Colonic mucosa (tissue), 4 donors: ENCODE results near the gene PRTG. TPM values are rescaled to one million over a fixed set of nuclear protein-coding genes. Genes with fewer than 3 reads are reported as not detected.

Source experiments
- DNase-seq: peaks from one replicate; pipeline ENCODE4 v3.0.0-alpha.2; 2020
- H3K27ac ChIP-seq: fragments of 200-600 bp; one replicate; pipeline ENCODE4 v1.8.0; 2021
- H3K27me3 ChIP-seq: fragments of 200-600 bp; one replicate; pipeline ENCODE4 v1.8.0; 2021
- H3K36me3 ChIP-seq: fragments of 200-600 bp; one replicate; pipeline ENCODE4 v1.8.0; 2021
- H3K4me1 ChIP-seq: fragments of 200-600 bp; one replicate; pipeline ENCODE4 v1.8.0; 2021; ENCODE audit warnings: mild to moderate bottlenecking
- H3K4me3 ChIP-seq: fragments of 200-600 bp; one replicate; pipeline ENCODE4 v1.8.0; 2021
- H3K9ac ChIP-seq, 2 donors: one replicate each; pipeline ENCODE4 v1.7.0; 2013; ENCODE audit warnings: control low read depth in 2 of 2, low read depth in 2 of 2, low read length in 2 of 2
- H3K9me3 ChIP-seq: fragments of 200-600 bp; one replicate; pipeline ENCODE4 v1.8.0; 2021
- intact Hi-C: fragments of 100-400 bp; cut with DNase I; formaldehyde crosslinking; loops from one replicate; pipeline ENCODE4 v1.14.1; 2022
- total RNA-seq, 2 donors: library from RNA; stranded (reverse); fragmentation: NEBNext Ultra II Directional in 1 of 2; extraction: Animal tissue kit (Norgen Biotek cat#: 25700) in 1 of 2; gene quantifications; one replicate each; pipeline ENCODE4 v1.2.1, GENCODE V29; 2021
- TF ChIP-seq, protein P1 (sequence below): fragments of 200-600 bp; IDR thresholded peaks from one replicate; pipeline ENCODE4 v1.8.0; 2022; ENCODE audit warnings: antibody characterized with exemption, mild to moderate bottlenecking
- donor health status: healthy.
- donor health status: DM: no; HTN: no; CAD: no.
- donor health status: DM: no; HTN: no; CAD: no.

The PRTG gene
- total RNA-seq, 2 donors from 2014 or later = 0.32 to 1.2 TPM

DNA sequence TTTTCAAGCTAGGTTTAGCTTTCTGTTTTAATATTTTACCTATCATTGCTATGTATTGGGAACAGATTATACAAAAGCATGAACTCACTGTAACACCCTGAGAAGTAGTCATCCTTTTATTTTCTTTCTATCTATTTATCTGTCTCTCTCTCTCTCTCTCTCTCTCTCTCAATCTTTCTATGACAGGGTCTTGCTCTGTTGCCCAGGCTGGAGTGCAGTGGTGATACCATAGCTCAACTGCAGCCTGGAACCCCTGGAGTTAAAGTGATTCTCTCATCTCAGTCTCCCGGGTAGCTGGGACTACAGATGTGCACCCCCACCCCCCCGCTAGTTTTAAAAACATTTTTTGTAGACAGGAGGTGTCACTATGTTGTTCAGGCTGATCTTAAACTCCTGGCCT lies 28.9 kb downstream of the PRTG start:
- DNase-seq = no peak
- Histone ChIP-seq H3K27me3 (no peaks in the 10 kb centered on the region), H3K36me3 (no peaks in the 10 kb centered on the region), H3K27ac (no peak overlapping the region), H3K4me3 (no peak overlapping the region), H3K9me3 (no peaks in the 10 kb centered on the region), H3K9ac (no peak overlapping the region), H3K4me1 (no peaks in the 10 kb centered on the region)
- intact Hi-C loops = no loop called here
- TF ChIP-seq, protein P1, sequence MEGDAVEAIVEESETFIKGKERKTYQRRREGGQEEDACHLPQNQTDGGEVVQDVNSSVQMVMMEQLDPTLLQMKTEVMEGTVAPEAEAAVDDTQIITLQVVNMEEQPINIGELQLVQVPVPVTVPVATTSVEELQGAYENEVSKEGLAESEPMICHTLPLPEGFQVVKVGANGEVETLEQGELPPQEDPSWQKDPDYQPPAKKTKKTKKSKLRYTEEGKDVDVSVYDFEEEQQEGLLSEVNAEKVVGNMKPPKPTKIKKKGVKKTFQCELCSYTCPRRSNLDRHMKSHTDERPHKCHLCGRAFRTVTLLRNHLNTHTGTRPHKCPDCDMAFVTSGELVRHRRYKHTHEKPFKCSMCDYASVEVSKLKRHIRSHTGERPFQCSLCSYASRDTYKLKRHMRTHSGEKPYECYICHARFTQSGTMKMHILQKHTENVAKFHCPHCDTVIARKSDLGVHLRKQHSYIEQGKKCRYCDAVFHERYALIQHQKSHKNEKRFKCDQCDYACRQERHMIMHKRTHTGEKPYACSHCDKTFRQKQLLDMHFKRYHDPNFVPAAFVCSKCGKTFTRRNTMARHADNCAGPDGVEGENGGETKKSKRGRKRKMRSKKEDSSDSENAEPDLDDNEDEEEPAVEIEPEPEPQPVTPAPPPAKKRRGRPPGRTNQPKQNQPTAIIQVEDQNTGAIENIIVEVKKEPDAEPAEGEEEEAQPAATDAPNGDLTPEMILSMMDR = no peak

DNA sequence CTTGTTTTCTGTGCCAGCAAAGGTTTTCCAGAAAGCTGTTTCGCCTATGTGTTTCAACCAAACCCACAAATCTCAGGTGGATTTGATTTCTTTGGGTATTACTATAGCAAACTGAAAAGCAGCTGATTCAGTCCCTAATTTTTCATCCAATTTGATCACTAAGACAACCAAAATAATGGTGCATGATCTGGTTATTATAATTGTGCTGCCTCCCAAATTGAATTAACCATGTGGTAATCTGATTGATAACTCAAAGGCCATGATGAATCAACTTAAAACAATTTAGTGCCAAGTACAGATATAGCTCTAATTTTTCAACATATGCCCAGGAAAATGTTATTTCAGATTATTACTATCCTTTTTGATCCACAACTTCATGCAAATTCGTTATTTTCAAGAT lies 30.6 kb downstream of the PRTG start:
- H3K27me3 ChIP-seq = no peaks in the 10 kb centered on the region
- H3K4me1 ChIP-seq = no peaks in the 10 kb centered on the region
- TF ChIP-seq, protein P1 = no peak
- H3K9ac ChIP-seq = no peak overlapping the region
- H3K9me3 ChIP-seq = no peaks in the 10 kb centered on the region
- no peak overlapping the region for H3K4me3 ChIP-seq
- no peak for DNase-seq
- H3K36me3 ChIP-seq = no peaks in the 10 kb centered on the region
- no peak overlapping the region for H3K27ac ChIP-seq
- intact Hi-C loops = no loop called here

DNA sequence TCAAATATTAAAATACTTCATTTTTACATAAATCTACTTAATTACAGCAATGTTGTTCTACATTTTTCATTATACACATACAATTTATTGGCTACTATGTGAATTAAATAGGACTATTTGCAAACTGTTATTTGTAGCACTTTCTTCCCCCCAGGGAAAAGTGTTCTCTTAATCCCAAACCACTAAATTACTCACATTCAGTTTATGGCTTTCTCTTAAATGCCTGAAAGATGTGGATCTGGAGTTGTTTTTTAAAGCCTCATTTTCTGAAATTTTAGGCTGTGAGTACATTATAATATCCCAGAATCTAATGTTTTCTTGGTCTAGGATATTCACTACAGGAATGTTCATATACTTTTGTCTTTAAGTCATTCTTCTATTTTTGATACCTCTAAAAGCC lies 32.7 kb downstream of the PRTG start:
- no peak overlapping the region for H3K4me3 ChIP-seq

DNA sequence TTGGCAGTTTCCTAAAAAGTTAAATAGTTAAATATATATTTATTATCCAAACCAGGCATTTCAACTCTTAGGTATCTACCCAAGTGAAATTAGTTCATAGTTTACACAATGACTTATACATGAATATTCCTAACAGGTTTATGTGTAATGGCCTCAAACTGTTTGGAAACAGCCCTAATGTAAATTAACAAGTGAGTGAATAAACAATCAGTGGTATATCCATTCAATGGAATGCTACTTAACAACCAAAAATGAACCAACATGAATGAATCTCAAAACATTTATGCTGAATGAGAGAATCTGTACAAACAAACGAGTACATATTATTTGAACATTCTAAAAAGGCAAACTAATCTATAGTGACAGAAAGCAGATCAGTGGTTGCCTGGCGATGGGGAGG lies 33.5 kb downstream of the PRTG start:
- H3K9me3 ChIP-seq = no peaks in the 10 kb centered on the region
- intact Hi-C loops = no loop called here
- no peaks in the 10 kb centered on the region for H3K4me1 ChIP-seq
- no peaks in the 10 kb centered on the region for H3K27me3 ChIP-seq
- H3K36me3 ChIP-seq = no peaks in the 10 kb centered on the region
- no peak overlapping the region for H3K27ac ChIP-seq
- H3K4me3 ChIP-seq = no peak overlapping the region
- DNase-seq = no peak
- H3K9ac ChIP-seq = no peak overlapping the region
- TF ChIP-seq, protein P1 = no peak

More for the DNA sequence above, 32.7 kb downstream of the PRTG start:
- no peaks in the 10 kb centered on the region for H3K27me3 ChIP-seq
- no peaks in the 10 kb centered on the region for H3K36me3 ChIP-seq
- DNase-seq = no peak
- intact Hi-C loops = no loop called here
- H3K9ac ChIP-seq = no peak overlapping the region
- no peak overlapping the region for H3K27ac ChIP-seq
- TF ChIP-seq, protein P1 = no peak
- no peaks in the 10 kb centered on the region for H3K4me1 ChIP-seq
- no peaks in the 10 kb centered on the region for H3K9me3 ChIP-seq

DNA sequence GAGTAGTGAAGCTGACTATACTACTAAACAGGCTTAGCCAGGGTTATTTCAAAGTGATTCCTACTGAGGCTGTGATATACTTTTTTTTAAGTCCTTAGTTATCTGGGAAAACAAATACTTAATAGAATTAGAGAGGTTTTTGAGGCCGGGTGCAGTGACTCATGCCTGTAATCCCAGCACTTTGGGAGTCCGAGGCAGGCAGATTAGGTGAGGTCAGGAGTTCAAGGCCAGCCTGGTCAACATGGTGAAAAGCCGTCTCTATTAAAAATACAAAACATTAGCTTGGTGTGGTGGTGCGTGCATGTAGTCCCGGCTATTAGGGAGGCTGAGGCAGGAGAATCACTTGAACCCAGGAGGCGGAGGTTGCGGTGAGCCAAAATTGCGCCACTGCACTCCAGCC lies 34.2 kb downstream of the PRTG start:
- Histone ChIP-seq H3K9me3 (no peaks in the 10 kb centered on the region), H3K4me1 (no peaks in the 10 kb centered on the region), H3K27me3 (no peaks in the 10 kb centered on the region), H3K4me3 (no peak overlapping the region), H3K27ac (no peak overlapping the region), H3K9ac (no peak overlapping the region), H3K36me3 (no peaks in the 10 kb centered on the region)
- DNase-seq = no peak
- TF ChIP-seq, protein P1 = no peak
- intact Hi-C loops = no loop called here

DNA sequence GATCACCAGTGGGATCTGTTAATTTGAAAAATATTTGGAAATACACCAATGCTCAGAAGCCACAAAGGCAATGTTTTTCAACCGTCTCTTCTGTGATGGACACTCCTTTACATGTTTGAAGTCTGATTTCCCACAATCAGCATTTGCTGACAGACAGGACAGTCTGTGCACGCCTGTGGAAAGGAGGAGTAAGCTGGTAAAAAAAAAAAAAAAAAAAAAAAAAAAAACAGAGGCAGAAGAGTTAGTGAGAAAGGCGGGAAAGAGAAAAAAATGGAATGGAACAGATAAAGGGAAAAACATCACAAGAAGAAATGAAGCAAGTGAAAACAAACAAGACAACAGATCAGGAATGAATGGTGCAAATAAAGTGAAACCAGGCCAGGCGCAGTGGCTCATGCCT lies 35.0 kb downstream of the PRTG start:
- Histone ChIP-seq H3K9ac (no peak overlapping the region), H3K36me3 (no peaks in the 10 kb centered on the region), H3K27ac (no peak overlapping the region), H3K4me1 (no peaks in the 10 kb centered on the region), H3K9me3 (no peaks in the 10 kb centered on the region), H3K27me3 (no peaks in the 10 kb centered on the region), H3K4me3 (no peak overlapping the region)
- TF ChIP-seq, protein P1 = no peak
- no peak for DNase-seq
- intact Hi-C loops = no loop called here
